Thymus (tissue), 11 donors: ENCODE data around the gene NOTCH4. TPM values are rescaled to one million over a fixed set of nuclear protein-coding genes. Genes with fewer than 3 reads are reported as not detected.

ENCODE experiments used
- DNase-seq, 9 donors: peaks; one replicate each; pipeline ENCODE4 v3.0.0-alpha.2; 2013; ENCODE audit warnings: low spot score in 9 of 9, low read depth in 6 of 9, missing footprints in 1 of 9
- H3K27ac ChIP-seq, 2 donors: one replicate each; pipeline ENCODE4 v1.5.1; 2013; ENCODE audit warnings: control low read depth in 1 of 2, low read depth in 1 of 2, low read length in 1 of 2, mild to moderate bottlenecking in 1 of 2, moderate library complexity in 1 of 2
- H3K27me3 ChIP-seq, 2 donors: one replicate each; pipeline ENCODE4 v1.5.1; 2013; ENCODE audit warnings: low read length in 1 of 2; ENCODE audit not compliant: control insufficient read depth in 2 of 2, insufficient read depth in 1 of 2
- H3K36me3 ChIP-seq, 2 donors: one replicate each; pipeline ENCODE4 v1.5.1; 2013; ENCODE audit warnings: low read length in 1 of 2, mild to moderate bottlenecking in 1 of 2, moderate library complexity in 1 of 2; ENCODE audit not compliant: control insufficient read depth in 2 of 2, insufficient read depth in 2 of 2
- H3K4me1 ChIP-seq, 2 donors: one replicate each; pipeline ENCODE4 v1.5.1; 2013; ENCODE audit warnings: low read length in 2 of 2; ENCODE audit not compliant: control insufficient read depth in 2 of 2, insufficient read depth in 2 of 2
- H3K4me3 ChIP-seq, 2 donors: one replicate each; pipeline ENCODE4 v1.5.1; 2013; ENCODE audit warnings: low read length in 2 of 2, control low read depth in 1 of 2, mild to moderate bottlenecking in 1 of 2
- H3K9me3 ChIP-seq, 2 donors: one replicate each; pipeline ENCODE4 v1.5.1; 2013; ENCODE audit warnings: low read length in 1 of 2, mild to moderate bottlenecking in 1 of 2; ENCODE audit not compliant: control insufficient read depth in 2 of 2, insufficient read depth in 1 of 2
- WGBS: extraction: QIAGEN DNeasy Blood & Tissue Kit; methylation state at CpG from one replicate; pipeline ENCODE4 v1.1.7; 2013; 5-methylcytosine and 5-hydroxymethylcytosine counted together
- polyA plus RNA-seq: library from polyadenylated mRNA; stranded (reverse); fragments of 200-250 nt; gene quantifications from one replicate; pipeline ENCODE4 v1.2.3, GENCODE V29; 2013
- total RNA-seq: library from RNA; stranded (reverse); fragments of 120-200 nt; gene quantifications from one replicate; pipeline ENCODE4 v1.2.4, GENCODE V29; 2013
- donor health status: healthy.

NOTCH4 gene
- total and polyA plus RNA-seq, 2 donors: 2.5 to 32.7 TPM

DNA sequence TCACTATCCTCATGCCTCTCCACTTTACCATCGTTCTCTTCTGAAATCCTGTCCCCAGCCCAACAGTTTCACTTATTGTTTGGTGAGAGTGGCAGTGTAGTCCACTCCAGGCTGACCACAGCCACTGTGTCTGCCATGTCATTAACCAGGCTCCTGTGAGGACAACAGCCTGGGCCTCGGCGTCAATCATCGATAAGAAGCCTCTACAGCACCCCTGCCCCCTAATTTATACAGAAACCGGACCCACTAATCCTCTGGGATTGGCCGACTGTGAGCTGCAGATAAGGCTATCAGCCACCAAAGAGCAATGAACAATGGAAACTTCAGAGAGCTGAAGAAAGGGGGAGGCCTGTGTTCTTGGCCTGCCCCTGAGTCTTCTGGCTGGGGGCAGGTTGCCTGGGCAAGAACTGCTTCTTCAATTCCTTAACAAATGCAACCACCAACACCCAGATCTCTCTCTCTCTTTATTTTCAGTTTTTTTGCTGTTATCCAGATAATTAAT lies 56.1 kb downstream of the NOTCH4 start:
- H3K9me3 ChIP-seq: no peaks in the 10 kb centered on the region
- H3K4me1 ChIP-seq: peaks cover 0 to 2% of the 10 kb centered on the region in 2 donors
- no peak overlapping the region for H3K27ac ChIP-seq
- no peak for DNase-seq
- WGBS: 94% methylated on average over 6 of the region's 6 CpGs
- peaks cover 61 to 67% of the 10 kb centered on the region in 2 donors for H3K36me3 ChIP-seq
- no peaks in the 10 kb centered on the region for H3K27me3 ChIP-seq
- H3K4me3 ChIP-seq: no peak overlapping the region

DNA sequence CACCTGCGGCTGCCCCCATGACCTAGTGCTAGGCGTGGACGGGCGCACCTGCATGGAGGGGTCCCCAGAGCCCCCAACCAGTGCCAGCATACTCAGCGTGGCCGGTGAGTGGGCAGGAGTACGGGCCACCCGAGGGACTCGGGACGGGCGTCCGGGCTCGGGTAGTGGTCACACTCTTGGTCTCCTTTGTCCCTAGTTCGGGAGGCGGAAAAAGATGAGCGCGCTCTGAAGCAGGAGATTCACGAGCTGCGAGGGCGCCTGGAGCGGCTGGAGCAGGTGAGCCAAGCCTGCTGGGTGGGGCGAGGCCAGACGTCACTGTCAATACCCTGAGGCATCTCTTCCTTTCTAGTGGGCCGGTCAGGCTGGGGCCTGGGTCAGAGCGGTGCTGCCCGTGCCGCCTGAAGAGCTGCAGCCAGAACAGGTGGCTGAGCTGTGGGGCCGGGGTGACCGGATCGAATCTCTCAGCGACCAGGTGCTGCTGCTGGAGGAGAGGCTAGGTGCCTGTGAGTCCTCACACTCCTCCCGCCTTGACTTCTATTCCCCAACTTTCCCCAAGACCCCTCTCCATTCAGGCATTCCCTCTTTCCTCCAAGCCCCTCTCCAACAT lies 56.6 kb downstream of the NOTCH4 start:
- Histone ChIP-seq H3K36me3 (peaks cover 67 to 69% of the 10 kb centered on the region in 2 donors), H3K27ac (no peak overlapping the region), H3K4me1 (no peaks in the 10 kb centered on the region), H3K4me3 (no peak overlapping the region), H3K27me3 (no peaks in the 10 kb centered on the region), H3K9me3 (no peaks in the 10 kb centered on the region)
- DNase-seq: no peak
- 97% methylated on average over 32 of the region's 32 CpGs for WGBS

GRCh38 chr6:32166411-32167061 lies 57.3 kb downstream of the NOTCH4 start:
- WGBS: 97% methylated on average over 30 of the region's 30 CpGs
- peaks cover 67 to 69% of the 10 kb centered on the region in 2 donors for H3K36me3 ChIP-seq

DNA sequence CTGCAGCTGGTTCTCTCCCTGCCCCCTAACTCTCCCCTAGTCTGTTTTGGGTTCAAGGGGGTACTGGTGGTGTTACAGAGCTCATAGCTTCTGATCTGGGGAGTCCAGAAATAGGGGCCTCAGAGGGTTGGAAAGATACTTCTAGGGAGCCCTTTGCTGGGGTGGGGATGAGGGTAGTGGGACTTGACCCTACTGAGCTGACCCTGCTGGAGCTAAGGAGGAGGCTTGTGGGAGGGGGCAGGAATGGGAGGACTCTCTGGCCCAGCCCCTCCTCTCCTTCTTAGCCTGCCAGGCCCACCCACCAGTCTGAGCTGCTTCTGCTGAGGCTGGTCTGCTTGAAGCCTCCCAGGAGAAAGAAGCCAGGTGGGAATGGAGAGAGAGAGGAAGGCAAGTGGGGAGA lies 59.6 kb downstream of the NOTCH4 start, which contains the start of gene EGFL8:
Gene EGFL8, plus strand, starts transcription at position 301 of the 400 bp plus-strand sequence. CDS start 1,571 bp downstream, outside the sequence.
- H3K27me3 ChIP-seq: no peaks in the 10 kb centered on the region
- no peak within 1 kb of the TSS for H3K27ac ChIP-seq
- no peaks in the 10 kb centered on the region for H3K4me1 ChIP-seq
- no peak within 1 kb of the TSS for H3K4me3 ChIP-seq
- peaks cover 45 to 50% of the 10 kb centered on the region in 2 donors for H3K36me3 ChIP-seq
- no peak for DNase-seq
- no peaks in the 10 kb centered on the region for H3K9me3 ChIP-seq

More at GRCh38 chr6:32166411-32167061, 57.3 kb downstream of the NOTCH4 start:
- Histone ChIP-seq H3K4me1 (no peaks in the 10 kb centered on the region), H3K27me3 (no peaks in the 10 kb centered on the region), H3K4me3 (no peak overlapping the region), H3K27ac (no peak overlapping the region), H3K9me3 (no peaks in the 10 kb centered on the region)
- DNase-seq: no peak

DNA sequence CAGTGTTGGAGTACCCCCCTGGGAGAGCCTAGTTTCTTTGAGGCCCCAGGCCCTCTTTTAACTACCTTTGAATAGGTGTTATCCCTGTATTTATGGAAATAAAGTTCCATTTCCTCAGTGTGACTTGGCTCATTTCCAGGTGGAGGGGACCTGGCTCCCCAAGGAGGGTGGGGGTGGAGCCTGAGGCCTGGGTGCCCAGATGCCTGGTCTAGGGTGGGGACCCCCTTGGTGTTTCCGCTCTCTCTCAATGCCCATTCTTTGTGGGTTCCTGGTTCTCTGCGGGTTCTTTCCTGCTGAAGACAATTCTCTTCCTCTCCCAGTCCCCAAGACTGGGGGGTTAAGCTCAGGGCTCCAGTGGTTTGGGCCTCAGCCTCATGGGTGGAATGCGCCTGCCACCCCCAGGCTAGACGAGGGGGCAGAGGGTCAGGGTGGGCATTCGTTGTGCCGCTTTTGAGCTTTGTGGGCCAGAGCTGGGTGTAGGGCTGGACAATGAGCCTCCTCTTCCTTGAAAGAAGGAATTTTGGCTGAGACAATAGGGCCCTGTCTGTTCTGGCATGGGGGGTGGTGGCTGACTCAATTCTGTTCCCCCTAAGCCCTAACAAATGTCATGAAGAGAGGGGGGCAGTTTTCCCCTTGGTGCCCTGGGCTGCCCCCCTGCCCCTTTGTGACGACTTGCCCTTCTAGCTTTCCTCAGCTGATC lies 60.2 kb downstream of the NOTCH4 start:
- no peak overlapping the region for H3K4me3 ChIP-seq
- no peak for DNase-seq
- H3K9me3 ChIP-seq: no peaks in the 10 kb centered on the region
- no peaks in the 10 kb centered on the region for H3K4me1 ChIP-seq
- H3K27me3 ChIP-seq: no peaks in the 10 kb centered on the region
- 97% methylated on average over 7 of the region's 7 CpGs for WGBS
- peaks cover 39 to 45% of the 10 kb centered on the region in 2 donors for H3K36me3 ChIP-seq
- H3K27ac ChIP-seq: no peak overlapping the region

GRCh38 chr6:32158052-32158451 lies 65.8 kb downstream of the NOTCH4 start:
- no peaks in the 10 kb centered on the region for H3K9me3 ChIP-seq

DNA sequence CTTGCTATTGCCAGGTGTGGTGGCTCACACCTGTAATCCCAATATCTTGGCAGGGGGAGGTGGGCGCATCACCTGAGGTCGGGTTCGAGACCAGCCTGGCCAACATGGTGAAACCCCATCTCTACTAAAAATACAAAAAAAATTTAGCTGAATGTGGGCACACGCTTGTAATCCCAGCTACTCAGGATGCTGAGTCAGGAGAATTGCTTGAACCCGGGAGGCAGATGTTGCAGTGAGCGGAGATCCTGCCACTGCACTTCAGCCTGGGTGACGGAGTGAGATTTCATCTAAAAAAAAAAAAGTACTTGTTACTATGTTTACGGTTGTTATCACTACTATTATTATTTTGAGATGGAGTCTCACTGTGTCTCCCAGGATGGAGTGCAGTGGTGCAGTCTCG lies 67.0 kb downstream of the NOTCH4 start:
- Histone ChIP-seq H3K27me3 (peaks cover 2 to 26% of the 10 kb centered on the region in 2 donors), H3K4me3 (no peak overlapping the region), H3K27ac (no peak overlapping the region), H3K36me3 (peaks cover 22 to 29% of the 10 kb centered on the region in 2 donors), H3K9me3 (no peaks in the 10 kb centered on the region), H3K4me1 (peaks cover 17 to 39% of the 10 kb centered on the region in 2 donors)
- WGBS: 98% methylated on average over 9 of the region's 9 CpGs
- DNase-seq: no peak

More at GRCh38 chr6:32158052-32158451, 65.8 kb downstream of the NOTCH4 start:
- H3K27ac ChIP-seq: no peak overlapping the region
- peaks cover 0 to 14% of the 10 kb centered on the region in 2 donors for H3K27me3 ChIP-seq
- peaks cover 9 to 27% of the 10 kb centered on the region in 2 donors for H3K4me1 ChIP-seq
- no peak for DNase-seq
- H3K36me3 ChIP-seq: peaks cover 30 to 34% of the 10 kb centered on the region in 2 donors
- no peak overlapping the region for H3K4me3 ChIP-seq

- Histone ChIP-seq H3K4me3 (peak overlapping the region; percentile 62 to 84), H3K4me1 (peaks cover 19 to 56% of the 10 kb centered on the region in 2 donors), H3K9me3 (peaks cover 0 to 3% of the 10 kb centered on the region in 2 donors), H3K27ac (peak overlapping the region; percentile 55 to 80), H3K36me3 (peaks cover 22 to 29% of the 10 kb centered on the region in 2 donors), H3K27me3 (peaks cover 18 to 48% of the 10 kb centered on the region in 2 donors)
- WGBS: 1% methylated on average over 34 of the region's 34 CpGs
- DNase-seq: peak in 3 of 9 donors; percentile 69 to 84 (median 72)
Measured at GRCh38 chr6:32154514-32155161, 69.2 kb downstream of the NOTCH4 start.
